ENCODE results near the gene ADAMTS3. TPM values are rescaled to one million over a fixed set of nuclear protein-coding genes. Genes with fewer than 3 reads are reported as not detected.
"Not testable (repeated sequence)": the region's sequence is repeated elsewhere in the genome, so short reads cannot be mapped to it uniquely, and the experiment has no call there.

ADAMTS3 gene
- total RNA-seq, 1 donor from 2014 or later, result 0.89 TPM

GRCh38 chr4:72552447-72552846 lies 16.6 kb downstream of the ADAMTS3 start:
- H3K4me3 Mint-ChIP-seq (ENCODE audit: low read depth), result no peak overlapping the region
- H3K4me1 Mint-ChIP-seq (ENCODE audit: low read depth), result no peaks in the 10 kb centered on the region
- H3K27ac Mint-ChIP-seq, result no peak overlapping the region
- H3K36me3 Mint-ChIP-seq (ENCODE audit: insufficient read depth), result no peaks in the 10 kb centered on the region
- no peaks in the 10 kb centered on the region for H3K27me3 Mint-ChIP-seq
- DNase-seq (ENCODE audit: low spot score, unreplicated experiment), result no peak
- H3K9me3 Mint-ChIP-seq (ENCODE audit: low read depth), result no peaks in the 10 kb centered on the region
- TF ChIP-seq CTCF (IDR thresholded peaks at IDR 0.05; ENCODE audit: unreplicated experiment), result no peak

GRCh38 chr4:72546456-72546855 lies 22.6 kb downstream of the ADAMTS3 start:
- H3K9me3 Mint-ChIP-seq (ENCODE audit: low read depth), result peaks cover 2% of the 10 kb centered on the region
- H3K27me3 Mint-ChIP-seq, result no peaks in the 10 kb centered on the region
- no peak overlapping the region for H3K27ac Mint-ChIP-seq
- no peaks in the 10 kb centered on the region for H3K36me3 Mint-ChIP-seq (ENCODE audit: insufficient read depth)
- DNase-seq (ENCODE audit: low spot score, unreplicated experiment), result no peak
- H3K4me1 Mint-ChIP-seq (ENCODE audit: low read depth), result no peaks in the 10 kb centered on the region
- H3K4me3 Mint-ChIP-seq (ENCODE audit: low read depth), result no peak overlapping the region
- TF ChIP-seq CTCF (IDR thresholded peaks at IDR 0.05; ENCODE audit: unreplicated experiment), result no peak

GRCh38 chr4:72540694-72541093 lies 28.3 kb downstream of the ADAMTS3 start:
- H3K36me3 Mint-ChIP-seq (ENCODE audit: insufficient read depth); H3K4me1 Mint-ChIP-seq (ENCODE audit: low read depth); H3K27ac Mint-ChIP-seq; H3K4me3 Mint-ChIP-seq (ENCODE audit: low read depth); DNase-seq (ENCODE audit: low spot score, unreplicated experiment); H3K27me3 Mint-ChIP-seq: not testable (repeated sequence)
- peaks cover 25% of the 10 kb centered on the region for H3K9me3 Mint-ChIP-seq (ENCODE audit: low read depth)

DNA sequence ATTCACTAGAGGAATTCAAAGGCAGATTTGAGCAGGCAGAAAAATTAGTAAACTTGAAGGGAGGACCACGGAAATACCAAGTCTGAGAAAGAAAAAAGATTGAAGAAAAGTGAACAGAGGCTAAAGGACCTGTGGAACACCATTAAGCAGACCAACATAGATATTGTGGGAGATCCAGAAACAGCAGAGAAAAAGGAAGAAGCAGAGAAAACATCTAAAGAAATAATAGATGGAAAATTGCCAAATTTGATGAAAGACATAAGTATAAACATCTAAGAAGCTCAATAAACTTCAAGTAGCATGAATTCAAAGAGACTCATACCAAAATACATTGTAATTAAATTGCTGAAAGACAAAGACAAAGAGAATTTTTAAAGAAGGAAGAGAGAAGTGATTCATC lies 31.0 kb downstream of the ADAMTS3 start:
- Mint-ChIP-seq H3K27me3 (no peaks in the 10 kb centered on the region), H3K36me3 (ENCODE audit: insufficient read depth) (no peaks in the 10 kb centered on the region), H3K4me1 (ENCODE audit: low read depth) (no peaks in the 10 kb centered on the region), H3K9me3 (ENCODE audit: low read depth) (peaks cover 25% of the 10 kb centered on the region), H3K4me3 (ENCODE audit: low read depth) (no peak overlapping the region), H3K27ac (no peak overlapping the region)
- no peak for DNase-seq (ENCODE audit: low spot score, unreplicated experiment)
- no peak for TF ChIP-seq CTCF (IDR thresholded peaks at IDR 0.05; ENCODE audit: unreplicated experiment)

GRCh38 chr4:72536443-72536842 lies 32.6 kb downstream of the ADAMTS3 start:
- H3K27me3 Mint-ChIP-seq, result no peaks in the 10 kb centered on the region
- H3K4me1 Mint-ChIP-seq (ENCODE audit: low read depth), result no peaks in the 10 kb centered on the region
- DNase-seq (ENCODE audit: low spot score, unreplicated experiment), result no peak
- H3K9me3 Mint-ChIP-seq (ENCODE audit: low read depth), result peaks cover 23% of the 10 kb centered on the region
- no peak for TF ChIP-seq CTCF (IDR thresholded peaks at IDR 0.05; ENCODE audit: unreplicated experiment)
- no peaks in the 10 kb centered on the region for H3K36me3 Mint-ChIP-seq (ENCODE audit: insufficient read depth)
- no peak overlapping the region for H3K4me3 Mint-ChIP-seq (ENCODE audit: low read depth)
- H3K27ac Mint-ChIP-seq, result no peak overlapping the region

DNA sequence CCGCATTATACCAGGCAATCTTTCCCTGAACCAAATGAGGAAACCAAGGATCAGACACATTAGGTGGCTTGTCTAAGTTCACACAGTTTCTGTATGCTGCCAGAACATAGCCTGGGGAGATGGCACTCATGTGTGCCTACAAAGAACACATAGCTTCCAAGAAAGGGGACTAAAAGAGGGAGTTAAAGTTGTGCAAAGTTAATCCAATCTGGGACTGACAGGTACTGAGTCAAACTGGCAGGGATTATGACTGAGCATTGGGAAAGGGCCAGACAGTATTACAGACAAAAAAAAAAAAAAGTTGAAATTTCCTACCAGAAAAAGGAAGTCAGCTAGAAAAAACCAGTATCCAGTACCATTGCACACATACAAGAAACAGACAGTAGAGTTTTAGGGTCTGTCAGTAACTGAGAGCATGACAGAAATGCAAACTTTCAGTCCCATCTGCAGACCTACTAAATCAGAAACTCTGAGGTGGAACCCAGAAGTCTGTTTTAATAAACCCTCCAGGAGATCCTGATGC lies 37.2 kb downstream of the ADAMTS3 start:
- no peak overlapping the region for H3K4me3 Mint-ChIP-seq (ENCODE audit: low read depth)
- no peaks in the 10 kb centered on the region for H3K27me3 Mint-ChIP-seq
- H3K4me1 Mint-ChIP-seq (ENCODE audit: low read depth), result no peaks in the 10 kb centered on the region
- DNase-seq (ENCODE audit: low spot score, unreplicated experiment), result no peak
- no peaks in the 10 kb centered on the region for H3K36me3 Mint-ChIP-seq (ENCODE audit: insufficient read depth)
- H3K27ac Mint-ChIP-seq, result no peak overlapping the region
- no peak for TF ChIP-seq CTCF (IDR thresholded peaks at IDR 0.05; ENCODE audit: unreplicated experiment)
- H3K9me3 Mint-ChIP-seq (ENCODE audit: low read depth), result no peaks in the 10 kb centered on the region

All from progenitor cell of endocrine pancreas (in vitro differentiated cells).